CD14-positive monocyte (primary cell): Measurements from ENCODE around the gene MAP2K1. TPM values are rescaled to one million over a fixed set of nuclear protein-coding genes. Genes with fewer than 3 reads are reported as not detected.
"Not testable (repeated sequence)": the region's sequence is repeated elsewhere in the genome, so short reads cannot be mapped to it uniquely, and the experiment has no call there.

ENCODE experiments used
- DNase-seq, 3 donors: peaks; one replicate each; pipeline ENCODE4 v3.0.0-alpha.2; 2011 to 2022
- H2AFZ ChIP-seq: 2 replicates; pipeline ENCODE4 v1.6.0; 2012; ENCODE audit warnings: mild to moderate bottlenecking, low read depth, low read length, inconsistent platforms; ENCODE audit not compliant: insufficient read depth, poor library complexity, severe bottlenecking
- H3K27ac ChIP-seq, 2 donors: 1 replicate in 1 of 2; 2 replicates in 1 of 2; pipeline ENCODE4 v1.5.1; 2012 to 2013; ENCODE audit warnings: low read length in 2 of 2, control low read depth in 1 of 2, inconsistent platforms in 1 of 2, low read depth in 1 of 2, mild to moderate bottlenecking in 1 of 2
- H3K27me3 ChIP-seq, 2 donors: one replicate each; pipeline versions ENCODE4 v1.6.0 to v1.6.1; 2011 to 2013; ENCODE audit warnings: low read length in 2 of 2; ENCODE audit not compliant: control insufficient read depth in 2 of 2, insufficient read depth in 2 of 2
- H3K36me3 ChIP-seq, 2 donors: replicated peaks in 1 of 2; 1 replicate in 1 of 2; 2 replicates in 1 of 2; pipeline versions ENCODE4 v1.5.1 to v1.6.1; 2012 to 2013; ENCODE audit warnings: low read length in 2 of 2, control low read depth in 1 of 2, inconsistent platforms in 1 of 2, mild to moderate bottlenecking in 1 of 2; ENCODE audit not compliant: insufficient read depth in 2 of 2, control insufficient read depth in 1 of 2
- H3K4me1 ChIP-seq, 2 donors: 1 replicate in 1 of 2; 2 replicates in 1 of 2; pipeline versions ENCODE4 v1.5.1 to v1.6.1; 2012 to 2013; ENCODE audit warnings: low read length in 2 of 2, control low read depth in 1 of 2, inconsistent platforms in 1 of 2, mild to moderate bottlenecking in 1 of 2, moderate library complexity in 1 of 2; ENCODE audit not compliant: insufficient read depth in 2 of 2, control insufficient read depth in 1 of 2
- H3K4me2 ChIP-seq: replicated peaks from 2 replicates; pipeline ENCODE3; 2012; ENCODE audit warnings: low read length, moderate library complexity, mild to moderate bottlenecking; ENCODE audit not compliant: poor library complexity, severe bottlenecking; ENCODE audit errors: extremely low read depth
- H3K4me3 ChIP-seq, 3 experiments: fragments of 200-600 bp in 1 of 3; sonication (generic) in 1 of 3; replicated peaks in 1 of 3; 1 replicate in 2 of 3; 2 replicates in 1 of 3; pipeline ENCODE4 v1.5.1; 2011 to 2013; ENCODE audit warnings: low read length in 3 of 3, mild to moderate bottlenecking in 3 of 3, control low read depth in 2 of 3, low read depth in 2 of 3, inconsistent platforms in 1 of 3, moderate library complexity in 1 of 3
- H3K79me2 ChIP-seq: 2 replicates; pipeline ENCODE4 v1.6.0; 2012; ENCODE audit warnings: mild to moderate bottlenecking, control low read depth, inconsistent platforms, low read length, moderate library complexity; ENCODE audit not compliant: insufficient read depth
- H3K9ac ChIP-seq: 2 replicates; pipeline ENCODE4 v1.6.0; 2017; ENCODE audit warnings: low read length, mild to moderate bottlenecking; ENCODE audit not compliant: insufficient read depth, poor library complexity, severe bottlenecking
- H3K9me3 ChIP-seq, 2 donors: replicated peaks in 1 of 2; 1 replicate in 1 of 2; 2 replicates in 1 of 2; pipeline versions ENCODE4 v1.5.1 to v1.6.1; 2012 to 2013; ENCODE audit warnings: low read length in 2 of 2, control low read depth in 1 of 2; ENCODE audit not compliant: control insufficient read depth in 1 of 2, insufficient read depth in 1 of 2
- H4K20me1 ChIP-seq: 2 replicates; pipeline ENCODE4 v1.6.0; 2012; ENCODE audit warnings: mild to moderate bottlenecking, low read length, control low read depth, moderate library complexity; ENCODE audit not compliant: insufficient read depth
- H3K27ac Mint-ChIP-seq, 7 donors: one replicate each; pipeline ENCODE4 v1.8.0; 2020; ENCODE audit warnings: mild to moderate bottlenecking in 7 of 7, mixed read lengths in 7 of 7, moderate library complexity in 6 of 7, inconsistent platforms in 2 of 7
- H3K27me3 Mint-ChIP-seq, 3 donors: one replicate each; pipeline ENCODE4 v1.8.0; 2021 to 2022; ENCODE audit warnings: low read depth in 3 of 3, mild to moderate bottlenecking in 3 of 3, mixed read lengths in 3 of 3, moderate library complexity in 3 of 3, inconsistent platforms in 1 of 3
- H3K36me3 Mint-ChIP-seq, 2 donors: one replicate each; pipeline ENCODE4 v1.8.0; 2020; ENCODE audit warnings: mixed read lengths in 2 of 2, inconsistent platforms in 1 of 2, mild to moderate bottlenecking in 1 of 2
- H3K4me1 Mint-ChIP-seq: one replicate; pipeline ENCODE4 v1.8.0; 2020; ENCODE audit warnings: mild to moderate bottlenecking, mixed read lengths
- H3K4me3 Mint-ChIP-seq, 2 donors: one replicate each; pipeline ENCODE4 v1.8.0; 2020; ENCODE audit warnings: mild to moderate bottlenecking in 2 of 2, mixed read lengths in 2 of 2, moderate library complexity in 1 of 2
- H3K9me3 Mint-ChIP-seq, 7 donors: one replicate each; pipeline ENCODE4 v1.8.0; 2020 to 2022; ENCODE audit warnings: mixed read lengths in 7 of 7, mild to moderate bottlenecking in 6 of 7, moderate library complexity in 6 of 7, inconsistent platforms in 2 of 7
- CTCF ChIP-seq: fragments of 200-600 bp; IDR thresholded peaks from one replicate; pipeline ENCODE4 v1.8.0; 2022; ENCODE audit warnings: antibody characterized with exemption, mild to moderate bottlenecking
- WGBS: methylation state at CpG from one replicate; pipeline ENCODE4 v1.1.5; 2013; ENCODE audit warnings: missing lambda C conversion rate; ENCODE audit not compliant: insufficient coverage; 5-methylcytosine and 5-hydroxymethylcytosine counted together
- intact Hi-C, 2 donors: fragments of 100-400 bp; cut with micrococcal nuclease; formaldehyde crosslinking; loops; one replicate each; pipeline versions ENCODE4 v1.15.0 to v1.15.1; 2023
- polyA plus RNA-seq, 3 donors: library from polyadenylated mRNA; depleted of rRNA in 1 of 3; unstranded in 2 of 3; stranded (reverse) in 1 of 3; fragments of 300-500 nt in 2 of 3; fragments of >200 nt in 1 of 3; fragmentation: Illumina TruSeq in 2 of 3; gene quantifications; 1 replicate in 2 of 3; 2 replicates in 1 of 3; pipeline ENCODE4 v1.2.3, GENCODE V29; 2012 to 2021

The MAP2K1 gene
- polyA plus RNA-seq, 3 donors = 41.3 to 71.1 (median 64.5) TPM

DNA sequence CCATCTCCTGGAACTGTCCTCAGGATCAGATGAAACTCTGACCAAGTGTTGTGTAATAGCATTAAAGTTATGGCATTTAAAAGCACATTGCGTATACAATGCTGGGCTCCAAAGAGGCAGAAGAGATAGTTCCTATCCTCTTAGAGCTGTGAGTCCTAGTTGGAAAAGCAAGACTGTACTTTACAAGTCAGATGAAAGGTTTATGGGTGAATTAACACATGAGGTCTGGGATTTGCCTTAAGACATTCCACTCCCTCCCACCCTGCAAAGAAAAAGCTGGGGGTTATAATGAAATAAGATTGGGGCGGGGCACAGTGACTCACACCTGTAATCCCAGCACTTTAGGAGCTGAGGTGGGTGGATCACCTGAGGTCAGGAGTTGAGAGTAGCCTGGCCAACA, 75.2 kb downstream of the MAP2K1 start:
- peaks cover 0 to 2% (median 1%) of the 10 kb centered on the region in 3 donors for H3K27me3 Mint-ChIP-seq
- H2AFZ ChIP-seq = no peak overlapping the region
- H3K4me3 Mint-ChIP-seq = no peak overlapping the region
- no peak overlapping the region for H3K9ac ChIP-seq
- H4K20me1 ChIP-seq = peaks cover 12% of the 10 kb centered on the region
- H3K9me3 ChIP-seq = no peaks in the 10 kb centered on the region
- DNase-seq = no peak
- peaks cover 0 to 2% (median 0%) of the 10 kb centered on the region in 7 donors for H3K9me3 Mint-ChIP-seq
- peaks cover 13 to 21% of the 10 kb centered on the region in 2 donors for H3K4me1 ChIP-seq
- H3K4me2 ChIP-seq = no peak overlapping the region
- intact Hi-C loops = no loop called here
- H3K36me3 Mint-ChIP-seq = peaks cover 38 to 59% of the 10 kb centered on the region in 2 donors
- TF ChIP-seq CTCF = no peak
- H3K27me3 ChIP-seq = no peaks in the 10 kb centered on the region
- H3K27ac Mint-ChIP-seq = peak overlapping the region in 3 of 7 donors; percentile 1 to 57 (median 4)
- 29% methylated on average over 1 of the region's 2 CpGs for WGBS
- no peaks in the 10 kb centered on the region for H3K79me2 ChIP-seq
- no peak overlapping the region for H3K27ac ChIP-seq
- no peak overlapping the region for H3K4me3 ChIP-seq
- peaks cover 30% of the 10 kb centered on the region for H3K4me1 Mint-ChIP-seq
- peaks cover 16 to 44% of the 10 kb centered on the region in 2 donors for H3K36me3 ChIP-seq

- no peak for TF ChIP-seq CTCF
- H3K9ac ChIP-seq = no peak overlapping the region
- peaks cover 32% of the 10 kb centered on the region for H3K4me1 Mint-ChIP-seq
- peaks cover 15% of the 10 kb centered on the region for H4K20me1 ChIP-seq
- WGBS = 94% methylated on average over 3 of the region's 4 CpGs
- H3K4me3 ChIP-seq = no peak overlapping the region
- H3K79me2 ChIP-seq = no peaks in the 10 kb centered on the region
- no peak overlapping the region for H3K4me3 Mint-ChIP-seq
- H3K36me3 Mint-ChIP-seq = peaks cover 42 to 66% of the 10 kb centered on the region in 2 donors
- H3K4me1 ChIP-seq = peaks cover 13 to 21% of the 10 kb centered on the region in 2 donors
- DNase-seq = no peak
- peak overlapping the region in 3 of 7 donors; percentile 9 to 60 (median 50) for H3K27ac Mint-ChIP-seq
- intact Hi-C loops = no loop called here
- no peak overlapping the region for H2AFZ ChIP-seq
- no peak overlapping the region for H3K4me2 ChIP-seq
- H3K36me3 ChIP-seq = peaks cover 19 to 51% of the 10 kb centered on the region in 2 donors
- no peak overlapping the region for H3K27ac ChIP-seq
- H3K9me3 ChIP-seq = no peaks in the 10 kb centered on the region
- no peaks in the 10 kb centered on the region for H3K27me3 ChIP-seq
- peaks cover 0 to 2% (median 0%) of the 10 kb centered on the region in 7 donors for H3K9me3 Mint-ChIP-seq
- H3K27me3 Mint-ChIP-seq = peaks cover 0 to 2% (median 1%) of the 10 kb centered on the region in 3 donors
These were observed 75.9 kb downstream of the MAP2K1 start for GRCh38 chr15:66462627-66463026.

- peaks cover 10% of the 10 kb centered on the region for H4K20me1 ChIP-seq
- H3K4me1 Mint-ChIP-seq = peaks cover 26% of the 10 kb centered on the region
- H3K4me3 Mint-ChIP-seq, H3K9me3 Mint-ChIP-seq, H3K4me2 ChIP-seq, H2AFZ ChIP-seq, H3K9ac ChIP-seq, H3K27me3 ChIP-seq, H3K79me2 ChIP-seq, H3K4me3 ChIP-seq, H3K27me3 Mint-ChIP-seq, H3K9me3 ChIP-seq, intact Hi-C loops: not testable (repeated sequence)
- peaks cover 18 to 52% of the 10 kb centered on the region in 2 donors for H3K36me3 ChIP-seq
- peaks cover 13 to 21% of the 10 kb centered on the region in 2 donors for H3K4me1 ChIP-seq
- H3K27ac ChIP-seq = peak overlapping the region in 1 of 2 donors; percentile 51
- peak in 1 of 3 donors; percentile 12 for DNase-seq
- peaks cover 34 to 58% of the 10 kb centered on the region in 2 donors for H3K36me3 Mint-ChIP-seq
- H3K27ac Mint-ChIP-seq = peak overlapping the region in 6 of 7 donors; percentile 66 to 91 (median 82)
- WGBS = 100% methylated on average over 1 of the region's 6 CpGs
These were observed 78.6 kb downstream of the MAP2K1 start for GRCh38 chr15:66465294-66465693.
